ENCODE data around the gene TMC8. TPM values are rescaled to one million over a fixed set of nuclear protein-coding genes. Genes with fewer than 3 reads are reported as not detected.
"Not testable (repeated sequence)": the region's sequence is repeated elsewhere in the genome, so short reads cannot be mapped to it uniquely, and the experiment has no call there.

Gene TMC8
- total and polyA plus RNA-seq, 5 donors from 2014 or later: 61.8 to 454 (median 76.0) TPM

GRCh38 chr17:78137392-78138203, 7.0 kb downstream of the TMC8 start:
- ATAC-seq (ENCODE audit: low read depth in 2 of 2) (peak; percentile 7 to 12), DNase-seq (peak in 2 of 3 donors; percentile 44 to 66)
- Mint-ChIP-seq H3K27me3 (no peaks in the 10 kb centered on the region), H3K4me3 (peak overlapping the region in 3 of 4 donors; percentile 46 to 85 (median 65)), H3K27ac (peak overlapping the region in 2 of 3 donors; percentile 46 to 94), H3K36me3 (peaks cover 30% of the 10 kb centered on the region), H3K9me3 (no peaks in the 10 kb centered on the region), H3K4me1 (peaks cover 9 to 86% (median 32%) of the 10 kb centered on the region in 4 donors)
- Histone ChIP-seq H3K9me3 (ENCODE audit: control insufficient read depth in 2 of 2, low read length in 2 of 2) (no peaks in the 10 kb centered on the region), H3K27ac (ENCODE audit: insufficient read depth, low read length, poor library complexity, severe bottlenecking) (peak overlapping the region; percentile 45), H3K4me1 (ENCODE audit: control insufficient read depth, insufficient read depth, low read length, poor library complexity, severe bottlenecking) (peaks cover 78% of the 10 kb centered on the region), H3K27me3 (ENCODE audit: control insufficient read depth, insufficient read depth, low read length) (no peaks in the 10 kb centered on the region), H3K36me3 (ENCODE audit: control insufficient read depth, insufficient read depth, low read length) (peaks cover 50% of the 10 kb centered on the region), H3K4me3 (ENCODE audit: low read depth, low read length) (no peak overlapping the region)

DNA sequence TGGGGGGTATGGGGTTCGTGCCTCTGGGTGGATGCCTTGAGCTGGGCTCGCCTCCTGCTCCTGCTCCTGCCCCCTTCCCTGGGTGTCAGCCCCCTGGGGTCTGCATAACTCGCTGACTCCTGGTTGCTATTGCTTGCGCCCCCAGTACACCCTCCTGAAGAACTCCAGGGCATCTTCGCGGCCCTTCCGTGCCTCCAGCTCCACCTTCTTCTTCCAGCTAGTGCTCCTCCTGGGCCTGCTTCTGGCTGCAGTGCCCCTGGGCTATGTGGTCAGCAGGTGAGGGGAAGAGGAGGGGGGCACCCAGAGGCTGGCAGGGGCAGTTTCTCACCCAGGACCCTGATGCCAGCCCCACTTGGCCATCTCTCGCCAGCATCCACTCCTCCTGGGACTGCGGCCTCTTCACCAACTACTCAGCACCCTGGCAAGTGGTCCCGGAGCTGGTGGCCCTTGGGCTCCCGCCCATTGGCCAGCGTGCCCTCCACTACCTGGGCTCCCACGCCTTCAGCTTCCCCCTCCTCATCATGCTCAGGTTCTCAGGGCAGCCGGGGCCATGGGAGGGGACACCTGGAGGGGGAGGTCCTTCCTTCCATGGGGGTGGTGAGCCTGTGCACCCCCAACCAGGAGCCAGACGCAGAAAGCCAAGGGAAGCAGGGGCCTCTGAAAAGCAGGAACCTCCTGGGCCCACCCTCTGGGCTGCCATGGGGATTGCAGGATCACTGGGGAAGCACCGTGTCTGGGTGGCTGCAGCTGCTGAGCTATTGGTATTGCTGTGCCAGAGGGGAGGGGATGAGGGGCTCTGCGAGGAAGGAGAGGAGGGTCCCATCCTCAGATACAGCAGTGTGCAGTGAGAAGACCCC, 7.9 kb downstream of the TMC8 start:
- H3K4me1 ChIP-seq (ENCODE audit: control insufficient read depth, insufficient read depth, low read length, poor library complexity, severe bottlenecking): peaks cover 73% of the 10 kb centered on the region
- H3K4me1 Mint-ChIP-seq: peaks cover 9 to 85% (median 31%) of the 10 kb centered on the region in 4 donors
- H3K36me3 Mint-ChIP-seq: peaks cover 29% of the 10 kb centered on the region
- H3K4me3 ChIP-seq (ENCODE audit: low read depth, low read length): no peak overlapping the region
- no peak for DNase-seq
- peak overlapping the region; percentile 45 for H3K27ac ChIP-seq (ENCODE audit: insufficient read depth, low read length, poor library complexity, severe bottlenecking)
- H3K4me3 Mint-ChIP-seq: peak overlapping the region in 3 of 4 donors; percentile 31 to 85 (median 35)
- H3K27me3 ChIP-seq (ENCODE audit: control insufficient read depth, insufficient read depth, low read length): no peaks in the 10 kb centered on the region
- no peaks in the 10 kb centered on the region for H3K27me3 Mint-ChIP-seq
- ATAC-seq (ENCODE audit: low read depth in 2 of 2): no peak
- H3K27ac Mint-ChIP-seq: peak overlapping the region in 1 of 3 donors; percentile 82
- H3K9me3 Mint-ChIP-seq: no peaks in the 10 kb centered on the region
- no peaks in the 10 kb centered on the region for H3K9me3 ChIP-seq (ENCODE audit: control insufficient read depth in 2 of 2, low read length in 2 of 2)
- peaks cover 46% of the 10 kb centered on the region for H3K36me3 ChIP-seq (ENCODE audit: control insufficient read depth, insufficient read depth, low read length)

DNA sequence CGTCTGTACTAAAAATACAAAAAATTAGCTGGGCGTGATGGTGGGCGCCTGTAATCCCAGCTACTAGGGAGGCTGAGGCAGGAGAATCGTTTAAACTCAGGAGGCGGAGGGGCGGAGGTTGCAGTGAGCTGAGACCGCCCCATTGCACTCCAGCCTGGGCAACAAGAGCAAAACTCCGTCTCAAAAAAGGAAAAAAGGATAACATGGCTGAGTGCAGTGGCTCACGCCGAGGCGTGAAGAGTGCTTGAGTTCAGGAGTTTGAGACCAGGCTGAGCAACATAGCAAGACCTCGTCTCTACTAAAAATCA, 9.2 kb downstream of the TMC8 start:
- H3K4me3 Mint-ChIP-seq: peak overlapping the region; percentile 40 to 82 (median 75)
- not testable (repeated sequence) for H3K9me3 Mint-ChIP-seq; ATAC-seq (ENCODE audit: low read depth in 2 of 2); H3K4me3 ChIP-seq (ENCODE audit: low read depth, low read length); H3K27me3 Mint-ChIP-seq; H3K9me3 ChIP-seq (ENCODE audit: control insufficient read depth in 2 of 2, low read length in 2 of 2); H3K27me3 ChIP-seq (ENCODE audit: control insufficient read depth, insufficient read depth, low read length); DNase-seq
- peaks cover 0 to 80% (median 23%) of the 10 kb centered on the region in 4 donors for H3K4me1 Mint-ChIP-seq
- peaks cover 17% of the 10 kb centered on the region for H3K36me3 Mint-ChIP-seq
- H3K27ac Mint-ChIP-seq: peak overlapping the region; percentile 51 to 92 (median 66)
- Histone ChIP-seq H3K36me3 (ENCODE audit: control insufficient read depth, insufficient read depth, low read length) (peaks cover 35% of the 10 kb centered on the region), H3K4me1 (ENCODE audit: control insufficient read depth, insufficient read depth, low read length, poor library complexity, severe bottlenecking) (peaks cover 66% of the 10 kb centered on the region), H3K27ac (ENCODE audit: insufficient read depth, low read length, poor library complexity, severe bottlenecking) (peak overlapping the region; percentile 65)

DNA sequence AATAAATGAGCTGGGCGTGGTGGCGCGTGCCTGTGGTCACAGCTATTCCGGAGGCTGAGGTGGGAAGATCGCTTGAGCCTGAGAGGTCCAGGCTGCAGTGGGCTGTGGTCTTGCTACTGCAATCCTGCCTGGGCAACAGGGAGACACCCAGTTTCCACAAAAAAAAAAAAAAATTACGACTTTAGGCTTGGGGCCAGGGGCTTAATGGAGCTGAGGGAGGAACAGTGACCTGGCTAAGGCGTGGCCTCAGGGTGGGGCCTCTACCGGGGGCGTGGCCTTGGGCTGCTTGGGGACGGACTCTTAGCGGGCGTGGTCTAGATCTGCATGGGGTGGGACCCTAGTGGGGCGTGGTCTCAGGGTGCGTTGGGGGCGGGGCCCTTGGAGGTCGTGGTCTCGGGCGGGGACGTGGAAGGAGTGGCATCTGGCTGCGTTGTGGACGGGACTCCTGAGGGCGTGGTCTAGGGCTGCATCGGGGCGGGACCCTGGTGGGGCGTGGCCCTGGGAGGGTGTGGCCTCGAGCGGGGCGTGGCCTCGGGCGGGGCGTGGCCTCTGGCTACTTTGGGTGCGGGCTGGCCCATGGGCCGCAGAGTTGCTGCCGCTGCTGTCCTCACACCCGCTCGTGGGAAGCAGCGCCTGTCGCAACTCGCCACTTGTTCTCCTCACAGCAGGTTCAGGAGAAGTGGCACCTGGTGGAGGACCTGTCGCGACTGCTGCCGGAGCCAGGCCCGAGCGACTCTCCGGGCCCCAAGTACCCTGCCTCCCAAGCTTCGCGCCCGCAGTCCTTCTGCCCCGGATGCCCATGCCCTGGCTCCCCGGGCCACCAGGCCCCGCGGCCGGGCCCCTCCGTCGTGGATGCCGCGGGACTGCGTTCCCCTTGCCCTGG, 9.8 kb downstream of the TMC8 start:
- Mint-ChIP-seq H3K27ac (peak overlapping the region; percentile 51 to 92 (median 66)), H3K36me3 (peaks cover 16% of the 10 kb centered on the region), H3K4me3 (peak overlapping the region; percentile 40 to 82 (median 75)), H3K4me1 (peaks cover 0 to 75% (median 23%) of the 10 kb centered on the region in 4 donors), H3K27me3 (no peaks in the 10 kb centered on the region), H3K9me3 (no peaks in the 10 kb centered on the region)
- Histone ChIP-seq H3K4me1 (ENCODE audit: control insufficient read depth, insufficient read depth, low read length, poor library complexity, severe bottlenecking) (peaks cover 61% of the 10 kb centered on the region), H3K4me3 (ENCODE audit: low read depth, low read length) (no peak overlapping the region), H3K27ac (ENCODE audit: insufficient read depth, low read length, poor library complexity, severe bottlenecking) (peak overlapping the region; percentile 65), H3K9me3 (ENCODE audit: control insufficient read depth in 2 of 2, low read length in 2 of 2) (no peaks in the 10 kb centered on the region), H3K27me3 (ENCODE audit: control insufficient read depth, insufficient read depth, low read length) (no peaks in the 10 kb centered on the region), H3K36me3 (ENCODE audit: control insufficient read depth, insufficient read depth, low read length) (peaks cover 29% of the 10 kb centered on the region)
- ATAC-seq (ENCODE audit: low read depth in 2 of 2) (peak; percentile 81 to 87), DNase-seq (peak; percentile 92 to 94 (median 94))

GRCh38 chr17:78141437-78142118, 11.0 kb downstream of the TMC8 start:
- no peaks in the 10 kb centered on the region for H3K9me3 Mint-ChIP-seq
- DNase-seq: no peak
- Histone ChIP-seq H3K9me3 (ENCODE audit: control insufficient read depth in 2 of 2, low read length in 2 of 2) (no peaks in the 10 kb centered on the region), H3K36me3 (ENCODE audit: control insufficient read depth, insufficient read depth, low read length) (peaks cover 17% of the 10 kb centered on the region), H3K27ac (ENCODE audit: insufficient read depth, low read length, poor library complexity, severe bottlenecking) (peak overlapping the region; percentile 14), H3K4me1 (ENCODE audit: control insufficient read depth, insufficient read depth, low read length, poor library complexity, severe bottlenecking) (peaks cover 51% of the 10 kb centered on the region), H3K4me3 (ENCODE audit: low read depth, low read length) (no peak overlapping the region), H3K27me3 (ENCODE audit: control insufficient read depth, insufficient read depth, low read length) (no peaks in the 10 kb centered on the region)
- H3K27me3 Mint-ChIP-seq: no peaks in the 10 kb centered on the region
- H3K27ac Mint-ChIP-seq: no peak overlapping the region
- no peak overlapping the region for H3K4me3 Mint-ChIP-seq
- peaks cover 9% of the 10 kb centered on the region for H3K36me3 Mint-ChIP-seq
- peaks cover 0 to 63% (median 16%) of the 10 kb centered on the region in 4 donors for H3K4me1 Mint-ChIP-seq
- ATAC-seq (ENCODE audit: low read depth in 2 of 2): no peak

DNA sequence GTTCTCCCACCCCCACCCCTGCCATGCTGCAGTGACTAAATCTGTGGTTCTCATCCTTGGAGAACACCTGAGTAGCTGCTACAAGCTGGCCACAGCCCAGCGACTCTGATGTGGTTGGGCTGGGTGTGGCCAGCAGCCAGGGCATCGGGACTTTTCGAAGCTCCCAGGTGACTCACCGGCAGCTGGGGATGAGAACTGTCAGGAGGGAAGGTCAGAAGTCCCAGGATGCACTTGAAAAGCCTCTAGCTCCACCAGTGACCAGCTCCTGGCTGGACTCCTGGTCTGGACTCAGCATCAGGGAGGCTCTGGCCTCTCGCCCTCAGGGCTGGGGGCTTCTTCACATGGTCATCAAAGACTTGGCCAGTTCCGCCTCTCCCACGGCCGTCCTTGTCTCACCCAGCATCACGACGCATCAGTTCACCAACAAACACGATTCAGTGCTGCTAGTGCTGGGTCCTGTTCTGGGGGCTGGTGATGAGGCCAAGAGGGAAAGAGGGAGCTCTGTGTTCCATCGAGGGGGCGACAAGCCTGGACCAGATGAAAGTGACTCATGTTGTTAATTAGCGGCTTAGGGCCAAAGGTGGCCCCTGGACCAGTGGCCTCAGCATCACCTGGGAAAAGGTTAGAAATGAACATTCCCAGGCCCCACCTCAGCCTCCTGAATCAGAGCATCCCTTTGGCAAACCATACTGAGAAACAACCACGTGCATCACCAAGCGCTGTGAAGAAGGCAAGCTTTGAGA, 11.7 kb downstream of the TMC8 start:
- H3K27ac Mint-ChIP-seq: no peak overlapping the region
- H3K4me1 Mint-ChIP-seq: peaks cover 0 to 59% (median 13%) of the 10 kb centered on the region in 4 donors

More for the DNA sequence above, 11.7 kb downstream of the TMC8 start:
- H3K4me3 ChIP-seq (ENCODE audit: low read depth, low read length): no peak overlapping the region
- peaks cover 48% of the 10 kb centered on the region for H3K4me1 ChIP-seq (ENCODE audit: control insufficient read depth, insufficient read depth, low read length, poor library complexity, severe bottlenecking)
- Mint-ChIP-seq H3K4me3 (no peak overlapping the region), H3K9me3 (no peaks in the 10 kb centered on the region), H3K27me3 (no peaks in the 10 kb centered on the region), H3K36me3 (peaks cover 9% of the 10 kb centered on the region)
- no peaks in the 10 kb centered on the region for H3K27me3 ChIP-seq (ENCODE audit: control insufficient read depth, insufficient read depth, low read length)
- H3K36me3 ChIP-seq (ENCODE audit: control insufficient read depth, insufficient read depth, low read length): peaks cover 11% of the 10 kb centered on the region
- H3K9me3 ChIP-seq (ENCODE audit: control insufficient read depth in 2 of 2, low read length in 2 of 2): no peaks in the 10 kb centered on the region
- H3K27ac ChIP-seq (ENCODE audit: insufficient read depth, low read length, poor library complexity, severe bottlenecking): no peak overlapping the region
- no peak for DNase-seq
- no peak for ATAC-seq (ENCODE audit: low read depth in 2 of 2)
